Colonic mucosa (tissue), 4 donors: Measurements from ENCODE around the gene C1orf52. TPM values are rescaled to one million over a fixed set of nuclear protein-coding genes. Genes with fewer than 3 reads are reported as not detected.

Source experiments
- DNase-seq: peaks from one replicate; pipeline ENCODE4 v3.0.0-alpha.2; 2020
- H3K27ac ChIP-seq: fragments of 200-600 bp; one replicate; pipeline ENCODE4 v1.8.0; 2021
- H3K27me3 ChIP-seq: fragments of 200-600 bp; one replicate; pipeline ENCODE4 v1.8.0; 2021
- H3K36me3 ChIP-seq: fragments of 200-600 bp; one replicate; pipeline ENCODE4 v1.8.0; 2021
- H3K4me1 ChIP-seq: fragments of 200-600 bp; one replicate; pipeline ENCODE4 v1.8.0; 2021; ENCODE audit warnings: mild to moderate bottlenecking
- H3K4me3 ChIP-seq: fragments of 200-600 bp; one replicate; pipeline ENCODE4 v1.8.0; 2021
- H3K9ac ChIP-seq, 2 donors: one replicate each; pipeline ENCODE4 v1.7.0; 2013; ENCODE audit warnings: control low read depth in 2 of 2, low read depth in 2 of 2, low read length in 2 of 2
- H3K9me3 ChIP-seq: fragments of 200-600 bp; one replicate; pipeline ENCODE4 v1.8.0; 2021
- intact Hi-C: fragments of 100-400 bp; cut with DNase I; formaldehyde crosslinking; loops from one replicate; pipeline ENCODE4 v1.14.1; 2022
- total RNA-seq, 2 donors: library from RNA; stranded (reverse); fragmentation: NEBNext Ultra II Directional in 1 of 2; extraction: Animal tissue kit (Norgen Biotek cat#: 25700) in 1 of 2; gene quantifications; one replicate each; pipeline ENCODE4 v1.2.1, GENCODE V29; 2021
- TF ChIP-seq, protein P1 (sequence below): fragments of 200-600 bp; IDR thresholded peaks from one replicate; pipeline ENCODE4 v1.8.0; 2022; ENCODE audit warnings: antibody characterized with exemption, mild to moderate bottlenecking
- donor health status: healthy.
- donor health status: DM: no; HTN: no; CAD: no.
- donor health status: DM: no; HTN: no; CAD: no.

C1orf52 gene
- total RNA-seq, 2 donors from 2014 or later: 11.3 to 19.9 TPM

DNA sequence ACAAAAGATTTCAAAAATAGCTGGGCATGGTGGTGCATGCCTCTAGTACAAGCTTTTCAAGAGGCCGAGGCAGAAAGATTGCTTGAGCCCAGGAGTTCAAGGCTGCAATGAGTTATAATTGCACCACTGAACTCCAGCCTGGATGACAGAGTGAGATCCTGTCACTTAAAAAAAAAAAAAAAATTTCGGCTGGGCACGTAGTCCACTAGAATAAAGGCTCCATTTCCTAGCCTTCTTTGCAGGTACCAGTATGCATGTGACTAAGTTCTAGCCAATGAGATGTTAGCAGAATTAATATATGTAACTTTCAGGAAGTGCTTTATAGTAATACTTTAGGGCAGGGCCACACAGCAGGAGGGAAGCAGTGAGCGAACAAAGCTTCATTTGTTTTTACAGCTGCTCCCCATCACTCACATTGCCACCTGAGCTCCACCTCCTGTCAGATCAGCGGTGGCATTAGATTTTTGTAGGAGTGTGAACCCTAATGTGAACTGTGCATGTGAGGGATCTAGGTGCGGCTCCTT, 29.8 kb downstream of the C1orf52 start:
- Histone ChIP-seq H3K4me3 (no peak overlapping the region), H3K27me3 (no peaks in the 10 kb centered on the region), H3K9ac (no peak overlapping the region), H3K4me1 (peaks cover 3% of the 10 kb centered on the region), H3K36me3 (no peaks in the 10 kb centered on the region), H3K27ac (no peak overlapping the region), H3K9me3 (no peaks in the 10 kb centered on the region)
- intact Hi-C loops: no loop called here
- TF ChIP-seq, protein P1, sequence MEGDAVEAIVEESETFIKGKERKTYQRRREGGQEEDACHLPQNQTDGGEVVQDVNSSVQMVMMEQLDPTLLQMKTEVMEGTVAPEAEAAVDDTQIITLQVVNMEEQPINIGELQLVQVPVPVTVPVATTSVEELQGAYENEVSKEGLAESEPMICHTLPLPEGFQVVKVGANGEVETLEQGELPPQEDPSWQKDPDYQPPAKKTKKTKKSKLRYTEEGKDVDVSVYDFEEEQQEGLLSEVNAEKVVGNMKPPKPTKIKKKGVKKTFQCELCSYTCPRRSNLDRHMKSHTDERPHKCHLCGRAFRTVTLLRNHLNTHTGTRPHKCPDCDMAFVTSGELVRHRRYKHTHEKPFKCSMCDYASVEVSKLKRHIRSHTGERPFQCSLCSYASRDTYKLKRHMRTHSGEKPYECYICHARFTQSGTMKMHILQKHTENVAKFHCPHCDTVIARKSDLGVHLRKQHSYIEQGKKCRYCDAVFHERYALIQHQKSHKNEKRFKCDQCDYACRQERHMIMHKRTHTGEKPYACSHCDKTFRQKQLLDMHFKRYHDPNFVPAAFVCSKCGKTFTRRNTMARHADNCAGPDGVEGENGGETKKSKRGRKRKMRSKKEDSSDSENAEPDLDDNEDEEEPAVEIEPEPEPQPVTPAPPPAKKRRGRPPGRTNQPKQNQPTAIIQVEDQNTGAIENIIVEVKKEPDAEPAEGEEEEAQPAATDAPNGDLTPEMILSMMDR: no peak
- peak; percentile 45 for DNase-seq

DNA sequence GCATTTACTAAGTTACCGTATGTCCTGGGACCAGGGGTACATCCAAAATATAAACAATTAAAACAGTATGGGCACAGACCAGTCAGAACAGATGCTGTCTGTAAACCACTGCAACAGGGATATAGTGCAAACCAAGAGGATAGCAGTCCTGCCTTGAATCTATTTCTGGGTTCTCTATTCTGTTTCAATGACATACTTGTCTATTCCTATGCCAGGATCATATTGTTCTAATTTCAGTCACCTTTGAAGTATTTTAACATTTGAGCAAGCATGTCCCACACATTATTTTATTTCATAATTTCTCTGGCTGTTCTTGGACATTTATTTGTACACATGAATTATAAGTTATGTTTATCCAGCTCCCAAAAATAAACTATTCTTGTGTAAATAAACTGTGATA, 30.5 kb downstream of the C1orf52 start:
- no peaks in the 10 kb centered on the region for H3K36me3 ChIP-seq
- no peak overlapping the region for H3K27ac ChIP-seq
- no peaks in the 10 kb centered on the region for H3K9me3 ChIP-seq
- no peaks in the 10 kb centered on the region for H3K27me3 ChIP-seq
- peaks cover 6% of the 10 kb centered on the region for H3K4me1 ChIP-seq
- intact Hi-C loops: no loop called here
- no peak overlapping the region for H3K9ac ChIP-seq
- TF ChIP-seq, protein P1: no peak
- no peak for DNase-seq
- H3K4me3 ChIP-seq: no peak overlapping the region

DNA sequence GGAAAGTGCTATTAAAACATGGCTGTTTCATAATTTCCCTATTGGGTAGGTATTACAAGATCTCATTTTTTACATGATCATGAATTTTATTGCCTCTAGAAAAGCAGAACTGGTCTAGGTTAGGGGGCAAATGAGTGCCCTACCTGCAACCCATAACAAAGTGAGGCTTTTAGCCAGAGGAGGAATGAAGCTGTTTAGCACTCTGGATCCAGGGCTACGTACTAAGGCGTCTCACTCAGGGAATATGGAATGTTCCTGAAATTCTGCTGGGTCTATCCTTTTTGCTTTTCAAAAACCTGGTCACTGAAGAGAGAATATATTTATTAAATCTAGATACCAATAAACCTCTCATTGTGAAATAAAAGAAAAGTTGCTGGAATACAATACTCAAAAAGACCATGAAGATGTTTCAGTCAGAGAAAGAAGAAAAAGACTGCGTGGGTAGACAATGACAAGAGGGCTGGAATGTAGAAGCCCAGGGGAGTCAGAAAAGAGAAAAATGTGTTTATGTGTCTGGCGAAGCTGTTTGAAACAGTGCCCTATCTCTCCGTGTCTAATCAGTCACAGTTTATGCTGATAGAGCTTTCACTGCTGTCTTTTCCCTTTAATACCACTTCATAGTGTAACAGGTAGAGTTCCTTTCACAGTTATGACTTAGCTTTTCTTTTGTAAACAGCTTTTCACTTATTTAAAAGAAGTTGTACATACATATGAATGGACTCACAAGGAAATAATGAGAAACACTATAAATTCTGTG, 33.7 kb downstream of the C1orf52 start:
- no peak for DNase-seq
- TF ChIP-seq, protein P1: no peak
- Histone ChIP-seq H3K36me3 (no peaks in the 10 kb centered on the region), H3K4me3 (no peak overlapping the region), H3K4me1 (peaks cover 6% of the 10 kb centered on the region), H3K27me3 (no peaks in the 10 kb centered on the region), H3K27ac (peak overlapping the region; percentile 13), H3K9me3 (no peaks in the 10 kb centered on the region), H3K9ac (no peak overlapping the region)
- intact Hi-C loops: no loop called here

DNA sequence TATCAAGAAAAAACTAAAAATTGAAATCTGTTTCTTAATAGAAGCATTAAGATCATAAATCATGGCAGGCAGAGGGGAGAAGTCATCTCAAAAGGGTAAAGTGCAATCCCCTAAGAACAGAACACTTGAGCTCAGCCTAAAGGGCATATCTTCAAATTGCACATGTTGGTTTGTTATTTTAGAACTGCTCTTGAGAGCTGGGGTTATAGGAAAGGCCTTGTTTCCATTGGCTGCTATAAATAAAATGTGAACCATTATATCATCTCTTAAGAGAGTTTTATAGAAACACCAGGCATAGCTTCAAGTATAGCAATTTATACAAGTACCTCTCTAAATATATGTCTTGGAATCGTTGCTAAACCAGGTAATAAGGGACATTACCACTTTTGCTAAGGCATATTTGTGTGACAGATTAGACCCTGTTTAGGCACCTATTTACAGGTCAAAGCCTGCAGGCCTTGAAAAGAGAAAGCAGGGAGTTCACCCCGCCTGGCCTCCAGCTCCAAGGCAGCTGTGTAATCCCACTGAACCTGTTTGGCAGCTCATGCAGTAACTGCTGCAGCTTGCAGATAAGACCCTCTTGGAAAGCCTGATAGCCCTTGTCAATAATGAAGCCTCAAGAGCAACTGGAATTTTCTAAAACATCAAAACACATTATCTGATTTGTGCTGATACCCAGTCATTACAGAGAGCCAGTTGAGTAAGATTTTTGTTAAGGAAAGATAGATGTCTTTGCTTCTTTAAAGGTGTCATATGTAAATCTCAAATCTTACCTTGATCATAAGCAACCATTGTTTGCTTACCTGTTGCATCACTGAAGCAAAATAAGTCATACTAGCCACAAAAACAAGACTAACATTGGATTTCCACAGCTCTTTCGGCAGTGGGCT, 34.5 kb downstream of the C1orf52 start:
- Histone ChIP-seq H3K27me3 (no peaks in the 10 kb centered on the region), H3K27ac (peak overlapping the region; percentile 13), H3K9ac (peak overlapping the region in 1 of 2 donors; percentile 21), H3K4me1 (peaks cover 6% of the 10 kb centered on the region), H3K4me3 (no peak overlapping the region), H3K36me3 (no peaks in the 10 kb centered on the region), H3K9me3 (no peaks in the 10 kb centered on the region)
- peak; percentile 78 for DNase-seq
- TF ChIP-seq, protein P1: no peak
- intact Hi-C loops: no loop called here

DNA sequence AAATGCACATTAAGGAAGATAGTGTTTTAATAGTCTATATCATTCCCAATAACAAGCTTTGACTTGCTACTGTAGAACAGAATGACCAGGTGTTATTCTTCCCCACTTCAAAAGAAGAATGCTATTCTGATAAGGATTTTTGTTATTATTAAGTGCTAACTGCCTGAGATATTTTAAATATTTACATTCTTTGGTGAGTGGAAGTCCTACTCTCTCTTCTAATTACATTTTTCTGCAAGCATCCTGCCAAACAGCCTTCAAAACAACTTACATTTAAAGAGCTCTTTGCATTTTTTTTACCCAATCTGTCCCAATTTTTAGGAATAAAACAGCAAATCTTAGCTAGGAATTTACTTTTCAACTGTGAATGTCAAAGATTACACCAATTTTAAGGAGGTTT, 35.2 kb downstream of the C1orf52 start:
- Histone ChIP-seq H3K4me3 (no peak overlapping the region), H3K27ac (no peak overlapping the region), H3K9ac (no peak overlapping the region), H3K36me3 (no peaks in the 10 kb centered on the region), H3K4me1 (peaks cover 6% of the 10 kb centered on the region), H3K27me3 (no peaks in the 10 kb centered on the region), H3K9me3 (no peaks in the 10 kb centered on the region)
- TF ChIP-seq, protein P1: no peak
- DNase-seq: no peak
- intact Hi-C loops: no loop called here
